ENCODE measurements around the gene MYL1. TPM values are rescaled to one million over a fixed set of nuclear protein-coding genes. Genes with fewer than 3 reads are reported as not detected.

MYL1 gene
- total RNA-seq, 1 donor from 2014 or later = not detected

GRCh38 chr2:210310550-210310949 lies 4.4 kb downstream of the MYL1 start:
- TF ChIP-seq CTCF (conservative IDR thresholded peaks at IDR 0.05) = no peak
- H3K27me3 Mint-ChIP-seq (ENCODE audit: low read depth) = no peaks in the 10 kb centered on the region
- H3K27ac Mint-ChIP-seq (ENCODE audit: unreplicated experiment) = no peak overlapping the region
- no peaks in the 10 kb centered on the region for H3K4me1 Mint-ChIP-seq
- no peak overlapping the region for H3K4me3 Mint-ChIP-seq
- DNase-seq (ENCODE audit: low read depth, low spot score) = no peak
- H3K9me3 Mint-ChIP-seq = no peaks in the 10 kb centered on the region
- H3K36me3 Mint-ChIP-seq (ENCODE audit: low read depth) = no peaks in the 10 kb centered on the region

GRCh38 chr2:210309548-210310233 lies 5.3 kb downstream of the MYL1 start:
- Mint-ChIP-seq H3K4me1 (no peaks in the 10 kb centered on the region), H3K9me3 (no peaks in the 10 kb centered on the region), H3K27me3 (ENCODE audit: low read depth) (no peaks in the 10 kb centered on the region), H3K4me3 (no peak overlapping the region), H3K36me3 (ENCODE audit: low read depth) (no peaks in the 10 kb centered on the region), H3K27ac (ENCODE audit: unreplicated experiment) (no peak overlapping the region)
- no peak for DNase-seq (ENCODE audit: low read depth, low spot score)
- no peak for TF ChIP-seq CTCF (conservative IDR thresholded peaks at IDR 0.05)

- H3K4me1 Mint-ChIP-seq = no peaks in the 10 kb centered on the region
- no peak for TF ChIP-seq CTCF (conservative IDR thresholded peaks at IDR 0.05)
- DNase-seq (ENCODE audit: low read depth, low spot score) = no peak
- no peak overlapping the region for H3K27ac Mint-ChIP-seq (ENCODE audit: unreplicated experiment)
- no peaks in the 10 kb centered on the region for H3K36me3 Mint-ChIP-seq (ENCODE audit: low read depth)
- H3K27me3 Mint-ChIP-seq (ENCODE audit: low read depth) = no peaks in the 10 kb centered on the region
- H3K4me3 Mint-ChIP-seq = no peak overlapping the region
- no peaks in the 10 kb centered on the region for H3K9me3 Mint-ChIP-seq
Observed at GRCh38 chr2:210303498-210303897, 11.5 kb downstream of the MYL1 start.

- Mint-ChIP-seq H3K36me3 (ENCODE audit: low read depth) (no peaks in the 10 kb centered on the region), H3K9me3 (no peaks in the 10 kb centered on the region), H3K4me1 (no peaks in the 10 kb centered on the region), H3K27me3 (ENCODE audit: low read depth) (no peaks in the 10 kb centered on the region), H3K27ac (ENCODE audit: unreplicated experiment) (no peak overlapping the region), H3K4me3 (no peak overlapping the region)
- DNase-seq (ENCODE audit: low read depth, low spot score) = no peak
- TF ChIP-seq CTCF (conservative IDR thresholded peaks at IDR 0.05) = no peak
Observed at GRCh38 chr2:210302326-210302725, 12.6 kb downstream of the MYL1 start.

GRCh38 chr2:210299866-210300373 lies 15.1 kb downstream of the MYL1 start:
- no peak for TF ChIP-seq CTCF (conservative IDR thresholded peaks at IDR 0.05)
- no peak for DNase-seq (ENCODE audit: low read depth, low spot score)
- no peaks in the 10 kb centered on the region for H3K4me1 Mint-ChIP-seq
- no peak overlapping the region for H3K27ac Mint-ChIP-seq (ENCODE audit: unreplicated experiment)
- peaks cover 2% of the 10 kb centered on the region for H3K27me3 Mint-ChIP-seq (ENCODE audit: low read depth)
- H3K9me3 Mint-ChIP-seq = no peaks in the 10 kb centered on the region
- H3K36me3 Mint-ChIP-seq (ENCODE audit: low read depth) = no peaks in the 10 kb centered on the region
- no peak overlapping the region for H3K4me3 Mint-ChIP-seq
